Measurements from ENCODE around the gene BBS9. TPM values are rescaled to one million over a fixed set of nuclear protein-coding genes. Genes with fewer than 3 reads are reported as not detected.

The BBS9 gene
- total and polyA plus RNA-seq, 2 of the 4 experiments (the other 2 are of a cell fraction): 7.9 to 9.5 TPM

GRCh38 chr7:33503736-33504135, 374.4 kb downstream of the BBS9 start:
- H3K4me2 ChIP-seq (ENCODE audit: low read depth, low read length): no peak overlapping the region
- no peaks in the 10 kb centered on the region for H3K36me3 ChIP-seq (ENCODE audit: control insufficient read depth, insufficient read depth, low read length)
- no peak for ATAC-seq (ENCODE audit: low read depth)
- no peak overlapping the region for H3K27ac ChIP-seq (ENCODE audit: insufficient read depth, low read length)
- no peaks in the 10 kb centered on the region for H3K9me3 ChIP-seq (ENCODE audit: control insufficient read depth, insufficient read depth, low read length)
- ChIA-PET CTCF (no interaction called here), POLR2A (ENCODE audit: unreplicated experiment) (no interaction called here)
- no peak overlapping the region for H4K5ac ChIP-seq (ENCODE audit: low read depth, low read length)
- no peak overlapping the region for H2BK5ac ChIP-seq (ENCODE audit: low read depth, low read length, poor library complexity, severe bottlenecking)
- no peaks in the 10 kb centered on the region for H4K20me1 ChIP-seq (ENCODE audit: insufficient read depth, low read length)
- H2AK5ac ChIP-seq (ENCODE audit: low read depth, low read length): no peak overlapping the region
- intact Hi-C loops (cut with micrococcal nuclease): no loop called here
- TF ChIP-seq MAFK (IDR thresholded peaks at IDR 0.05; ENCODE audit: low read depth, low read length): no peak
- no peak for TF ChIP-seq FOS (IDR thresholded peaks at IDR 0.05; ENCODE audit: low read depth, low read length)
- TF ChIP-seq MAZ (IDR thresholded peaks at IDR 0.05; ENCODE audit: borderline replicate concordance, low read depth, low read length): no peak
- no peak for TF ChIP-seq NFE2L2 (IDR thresholded peaks at IDR 0.05; ENCODE audit: low read depth, low read length)
- no peak for TF ChIP-seq RAD21 (IDR thresholded peaks at IDR 0.05; ENCODE audit: low read length)
- TF ChIP-seq USF2 (IDR thresholded peaks at IDR 0.05; ENCODE audit: low read depth, low read length): no peak
- no peak for TF ChIP-seq POLR2A (IDR thresholded peaks at IDR 0.05; ENCODE audit: low read depth, low read length)
- no peak for TF ChIP-seq CHD1 (IDR thresholded peaks at IDR 0.05; ENCODE audit: low read depth, low read length)
- no peak for TF ChIP-seq CEBPB (IDR thresholded peaks at IDR 0.05; ENCODE audit: low read depth, low read length)
- no peak for TF ChIP-seq BHLHE40 (IDR thresholded peaks at IDR 0.05; ENCODE audit: low read depth, low read length)
- TF ChIP-seq RFX5 (IDR thresholded peaks at IDR 0.05; ENCODE audit: low read depth, low read length): no peak
- TF ChIP-seq, protein P1, sequence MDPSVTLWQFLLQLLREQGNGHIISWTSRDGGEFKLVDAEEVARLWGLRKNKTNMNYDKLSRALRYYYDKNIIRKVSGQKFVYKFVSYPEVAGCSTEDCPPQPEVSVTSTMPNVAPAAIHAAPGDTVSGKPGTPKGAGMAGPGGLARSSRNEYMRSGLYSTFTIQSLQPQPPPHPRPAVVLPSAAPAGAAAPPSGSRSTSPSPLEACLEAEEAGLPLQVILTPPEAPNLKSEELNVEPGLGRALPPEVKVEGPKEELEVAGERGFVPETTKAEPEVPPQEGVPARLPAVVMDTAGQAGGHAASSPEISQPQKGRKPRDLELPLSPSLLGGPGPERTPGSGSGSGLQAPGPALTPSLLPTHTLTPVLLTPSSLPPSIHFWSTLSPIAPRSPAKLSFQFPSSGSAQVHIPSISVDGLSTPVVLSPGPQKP (IDR thresholded peaks at IDR 0.05; ENCODE audit: borderline replicate concordance, low read depth, low read length): no peak
- TF ChIP-seq RCOR1 (IDR thresholded peaks at IDR 0.05; ENCODE audit: insufficient replicate concordance, low read length): no peak
- TF ChIP-seq MXI1 (IDR thresholded peaks at IDR 0.05; ENCODE audit: borderline replicate concordance, low read depth, low read length): no peak
- in situ Hi-C loops (cut with MboI; ENCODE audit: low sequenced_read_pairs): no loop called here
- no peak overlapping the region for H2AK9ac ChIP-seq (replicated peaks; ENCODE audit: low read depth, low read length, poor library complexity)
- H3K4me1 ChIP-seq (ENCODE audit: control insufficient read depth, insufficient read depth, low read length): no peaks in the 10 kb centered on the region
- no peak overlapping the region for H3K4ac ChIP-seq (ENCODE audit: low read depth, low read length)
- no peak overlapping the region for H2AFZ ChIP-seq (replicated peaks; ENCODE audit: low read length, poor library complexity)
- no peak overlapping the region for H3K56ac ChIP-seq (ENCODE audit: extremely low read depth, insufficient read depth, low read length)
- no peak overlapping the region for H4K91ac ChIP-seq (ENCODE audit: insufficient read depth, low read depth, low read length)
- H3K79me1 ChIP-seq (ENCODE audit: low read depth in 1 of 2, low read length in 2 of 2): no peaks in the 10 kb centered on the region; a peak in 1 of 4 replicates
- no peak overlapping the region for H3K23ac ChIP-seq (ENCODE audit: low read depth, low read length)
- no CpG with 5 or more reads among the region's 5 CpGs for WGBS, 2 experiments (ENCODE audit: extremely low coverage in 2 of 2, insufficient read length in 1 of 2)
- H3K9me1 ChIP-seq (ENCODE audit: insufficient read depth, low read length): no peaks in the 10 kb centered on the region; the same call in 1 of the 2 replicates
- no peak overlapping the region for H4K8ac ChIP-seq (ENCODE audit: low read depth in 2 of 2, low read length in 2 of 2)
- H3K9ac ChIP-seq (ENCODE audit: low read depth, low read length): no peak overlapping the region
- H3K18ac ChIP-seq (ENCODE audit: low read depth, low read length): no peak overlapping the region
- no peaks in the 10 kb centered on the region for H3K27me3 ChIP-seq (ENCODE audit: control insufficient read depth, insufficient read depth, low read length)
- dilution Hi-C loops (cut with HindIII; ENCODE audit: low sequenced_read_pairs, unreplicated experiment): no loop called here
- no TSS peak for BruUV-seq (replicated peaks)
- no peak overlapping the region for H2BK120ac ChIP-seq (ENCODE audit: low read depth, low read length)
- DNase-seq: no peak
- no peak overlapping the region for H2BK20ac ChIP-seq (ENCODE audit: low read depth, low read length)
- H3K4me3 ChIP-seq (ENCODE audit: insufficient read depth, low read depth, low read length): no peak overlapping the region
- H2BK15ac ChIP-seq (ENCODE audit: low read depth, low read length): no peak overlapping the region
- no peak overlapping the region for H3K14ac ChIP-seq (replicated peaks; ENCODE audit: low read depth, low read length)
